B cell (primary cell): Measurements from ENCODE around the gene RAB3B. TPM values are rescaled to one million over a fixed set of nuclear protein-coding genes. Genes with fewer than 3 reads are reported as not detected.

Source experiments
- ATAC-seq: fragments of 200-7000 bp; cut with Tn5 transposase; one replicate; pipeline ENCODE4 v1.10.0; 2021; ENCODE audit warnings: low read depth, mild to moderate bottlenecking, moderate number of reproducible peaks, moderate library complexity
- CTCF ChIA-PET: fragments of 350-600 bp; sonication (Branson Sonifier 250); formaldehyde crosslinking; loops from one replicate; lab custom pipeline; 2021; ENCODE audit warnings: antibody characterized with exemption, inconsistent platforms; lab: Charles Lee
- POLR2A ChIA-PET: fragments of 350-600 bp; sonication (Branson Sonifier 250); formaldehyde crosslinking; loops from one replicate; lab custom pipeline; 2021; ENCODE audit warnings: antibody characterized with exemption; lab: Charles Lee
- DNase-seq: peaks from one replicate; pipeline ENCODE4 v3.0.0; 2013
- H2AFZ ChIP-seq: 2 replicates; pipeline ENCODE4 v1.6.1; 2012; ENCODE audit warnings: mild to moderate bottlenecking, low read depth, low read length; ENCODE audit not compliant: insufficient read depth, poor library complexity, severe bottlenecking
- H3K27ac ChIP-seq, 2 donors: 1 replicate in 1 of 2; 2 replicates in 1 of 2; pipeline ENCODE4 v1.5.1; 2012 to 2013; ENCODE audit warnings: low read length in 2 of 2, mild to moderate bottlenecking in 2 of 2, moderate library complexity in 1 of 2
- H3K27me3 ChIP-seq, 4 experiments: fragments of 200-600 bp in 1 of 4; sonication (generic) in 1 of 4; replicated peaks in 1 of 4; 1 replicate in 2 of 4; 2 replicates in 2 of 4; pipeline versions ENCODE4 v1.6.1 to v1.7.0; 2013 to 2016; ENCODE audit warnings: low read length in 3 of 4, mild to moderate bottlenecking in 2 of 4, mixed read lengths in 1 of 4, moderate library complexity in 1 of 4; ENCODE audit not compliant: insufficient read depth in 4 of 4, control insufficient read depth in 3 of 4; ENCODE audit errors: control extremely low read depth in 1 of 4
- H3K36me3 ChIP-seq, 2 experiments: replicated peaks in 1 of 2; 1 replicate in 1 of 2; 2 replicates in 1 of 2; pipeline versions ENCODE4 v1.6.1 to v1.7.1; 2013; ENCODE audit warnings: low read length in 1 of 2; ENCODE audit not compliant: insufficient read depth in 2 of 2, control insufficient read depth in 1 of 2; ENCODE audit errors: control extremely low read depth in 1 of 2, extremely low read depth in 1 of 2
- H3K4me1 ChIP-seq, 2 donors: fragments of 200-600 bp in 1 of 2; sonication (generic) in 1 of 2; 1 replicate in 1 of 2; 2 replicates in 1 of 2; pipeline versions ENCODE4 v1.5.1 to v1.6.1; 2013 to 2017; ENCODE audit warnings: low read length in 2 of 2; ENCODE audit not compliant: control insufficient read depth in 2 of 2, insufficient read depth in 2 of 2
- H3K4me2 ChIP-seq: replicated peaks from 2 replicates; pipeline ENCODE3; 2012; ENCODE audit warnings: mild to moderate bottlenecking, low read depth, low read length; ENCODE audit not compliant: poor library complexity, severe bottlenecking
- H3K4me3 ChIP-seq, 5 experiments: fragments of 200-600 bp in 1 of 5; sonication (generic) in 1 of 5; 1 replicate in 3 of 5; 2 replicates in 2 of 5; pipeline versions ENCODE4 v1.5.1 to v1.7.0; 2011 to 2016; ENCODE audit warnings: low read length in 4 of 5, mild to moderate bottlenecking in 4 of 5, low read depth in 2 of 5, control low read depth in 1 of 5, moderate library complexity in 1 of 5; ENCODE audit not compliant: insufficient read depth in 1 of 5; ENCODE audit errors: control extremely low read depth in 1 of 5, extremely low read depth in 1 of 5
- H3K79me2 ChIP-seq: fragments of 200-600 bp; sonication (generic); one replicate; pipeline ENCODE4 v1.6.0; 2016; ENCODE audit warnings: low read length; ENCODE audit not compliant: control insufficient read depth, insufficient read depth
- H3K9ac ChIP-seq: fragments of 200-600 bp; sonication (generic); 2 replicates; pipeline ENCODE4 v1.6.1; 2017; ENCODE audit warnings: mild to moderate bottlenecking, low read length, moderate library complexity
- H3K9me3 ChIP-seq, 3 donors: one replicate each; pipeline versions ENCODE4 v1.6.1 to v1.7.1; 2013; ENCODE audit warnings: low read length in 2 of 3; ENCODE audit not compliant: control insufficient read depth in 2 of 3, insufficient read depth in 1 of 3; ENCODE audit errors: control extremely low read depth in 1 of 3
- H4K20me1 ChIP-seq: 2 replicates; pipeline ENCODE4 v1.6.0; 2012; ENCODE audit warnings: mild to moderate bottlenecking, low read length; ENCODE audit not compliant: insufficient read depth, control insufficient read depth, poor library complexity, severe bottlenecking
- H3K27ac Mint-ChIP-seq: one replicate; pipeline ENCODE4 v1.8.0; 2021; ENCODE audit warnings: mixed read lengths
- H3K27me3 Mint-ChIP-seq: one replicate; pipeline ENCODE4 v1.8.0; 2021; ENCODE audit warnings: mixed read lengths
- H3K4me1 Mint-ChIP-seq: one replicate; pipeline ENCODE4 v1.8.0; 2021; ENCODE audit warnings: mixed read lengths
- H3K4me3 Mint-ChIP-seq: one replicate; pipeline ENCODE4 v1.8.0; 2021; ENCODE audit warnings: mixed read lengths
- H3K9me3 Mint-ChIP-seq: one replicate; pipeline ENCODE4 v1.8.0; 2022; ENCODE audit warnings: mixed read lengths; ENCODE audit not compliant: insufficient read depth
- CTCF ChIP-seq: fragments of 200-600 bp; IDR thresholded peaks from one replicate; pipeline ENCODE4 v1.8.0; 2022; ENCODE audit warnings: antibody characterized with exemption, mild to moderate bottlenecking
- EZH2 ChIP-seq: IDR thresholded peaks from 2 replicates; pipeline ENCODE4 v1.6.1; 2012; ENCODE audit warnings: borderline replicate concordance, low read depth, mild to moderate bottlenecking, moderate library complexity, low read length; ENCODE audit not compliant: insufficient read depth, poor library complexity, severe bottlenecking
- WGBS: methylation state at CpG from one replicate; pipeline ENCODE4 v1.1.5; 2013; ENCODE audit warnings: missing lambda C conversion rate; ENCODE audit not compliant: insufficient coverage; 5-methylcytosine and 5-hydroxymethylcytosine counted together
- intact Hi-C: fragments of 100-400 bp; cut with micrococcal nuclease; formaldehyde crosslinking; loops from one replicate; pipeline ENCODE4 v1.10.0; 2022
- polyA plus RNA-seq: library from polyadenylated mRNA; depleted of rRNA; stranded (reverse); fragments of >200 nt; gene quantifications from 2 replicates; pipeline ENCODE4 v1.2.3, GENCODE V29; 2012
- total RNA-seq, 2 donors: library from RNA; stranded (reverse); fragments of 120-200 nt in 1 of 2; gene quantifications; 1 replicate in 1 of 2; 2 replicates in 1 of 2; pipeline versions ENCODE4 v1.2.3 to v1.2.4, GENCODE V29; 2013 to 2022

The RAB3B gene
- total and polyA plus RNA-seq, 2 donors (not counting 1 experiment from before 2014, with no cell fraction given) = 0.02 TPM; not detected in 1

GRCh38 chr1:51861669-51862068 is 128.8 kb downstream of the RAB3B start:
- POLR2A ChIA-PET = no interaction called here
- H3K27me3 Mint-ChIP-seq = no peaks in the 10 kb centered on the region

GRCh38 chr1:51859735-51860134 is 130.8 kb downstream of the RAB3B start:
- H3K36me3 ChIP-seq = peaks cover 3 to 4% of the 10 kb centered on the region in 2 experiments
- ChIA-PET CTCF (no interaction called here), POLR2A (no interaction called here)
- H4K20me1 ChIP-seq = peaks cover 28% of the 10 kb centered on the region
- TF ChIP-seq EZH2 (no peak), CTCF (no peak)
- Mint-ChIP-seq H3K27ac (no peak overlapping the region), H3K9me3 (no peaks in the 10 kb centered on the region), H3K4me3 (no peak overlapping the region), H3K4me1 (peaks cover 22% of the 10 kb centered on the region), H3K27me3 (no peaks in the 10 kb centered on the region)
- no CpG with 5 or more reads among the region's 2 CpGs for WGBS
- H3K79me2 ChIP-seq = peaks cover 42% of the 10 kb centered on the region
- intact Hi-C loops = no loop called here
- H3K9me3 ChIP-seq = peaks cover 0 to 4% (median 0%) of the 10 kb centered on the region in 3 donors
- H3K9ac ChIP-seq = no peak overlapping the region
- DNase-seq (no peak), ATAC-seq (no peak)
- H3K4me3 ChIP-seq = no peak overlapping the region
- peaks cover 14 to 16% of the 10 kb centered on the region in 2 donors for H3K4me1 ChIP-seq
- H2AFZ ChIP-seq = no peak overlapping the region
- no peaks in the 10 kb centered on the region for H3K27me3 ChIP-seq
- no peak overlapping the region for H3K27ac ChIP-seq
- no peak overlapping the region for H3K4me2 ChIP-seq

More at GRCh38 chr1:51861669-51862068, 128.8 kb downstream of the RAB3B start:
- Histone ChIP-seq H3K79me2 (peaks cover 57% of the 10 kb centered on the region), H3K36me3 (no peaks in the 10 kb centered on the region), H3K27ac (no peak overlapping the region), H3K9me3 (peaks cover 0 to 4% (median 0%) of the 10 kb centered on the region in 3 donors), H3K27me3 (no peaks in the 10 kb centered on the region), H3K9ac (no peak overlapping the region), H3K4me1 (peaks cover 14 to 22% of the 10 kb centered on the region in 2 donors), H4K20me1 (peaks cover 28% of the 10 kb centered on the region), H3K4me2 (no peak overlapping the region), H3K4me3 (no peak overlapping the region), H2AFZ (no peak overlapping the region)
- ATAC-seq = no peak
- Mint-ChIP-seq H3K4me3 (no peak overlapping the region), H3K9me3 (no peaks in the 10 kb centered on the region), H3K4me1 (peaks cover 26% of the 10 kb centered on the region), H3K27ac (no peak overlapping the region)
- intact Hi-C loops = no loop called here
- CTCF ChIA-PET = interaction anchor here (1.4 kb wide), 1 partner anchor 93 kb away, joined by 4 read pairs; no protein-coding TSS in a partner anchor
- no peak for TF ChIP-seq CTCF
- no peak for TF ChIP-seq EZH2
- no peak for DNase-seq
- WGBS = no CpG with 5 or more reads among the region's 5 CpGs
